ENCODE measurements around the gene ACRV1.
"Not testable (repeated sequence)": the region's sequence is repeated elsewhere in the genome, so short reads cannot be mapped to it uniquely, and the experiment has no call there.

The ACRV1 gene, protein sequence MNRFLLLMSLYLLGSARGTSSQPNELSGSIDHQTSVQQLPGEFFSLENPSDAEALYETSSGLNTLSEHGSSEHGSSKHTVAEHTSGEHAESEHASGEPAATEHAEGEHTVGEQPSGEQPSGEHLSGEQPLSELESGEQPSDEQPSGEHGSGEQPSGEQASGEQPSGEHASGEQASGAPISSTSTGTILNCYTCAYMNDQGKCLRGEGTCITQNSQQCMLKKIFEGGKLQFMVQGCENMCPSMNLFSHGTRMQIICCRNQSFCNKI

GRCh38 chr11:125680747-125681146 is at the start of gene ACRV1:
ACRV1 (minus strand) TSS chr11:125680847; CDS start chr11:125680780, 67 bp downstream.
- no peak for DNase-seq

DNA sequence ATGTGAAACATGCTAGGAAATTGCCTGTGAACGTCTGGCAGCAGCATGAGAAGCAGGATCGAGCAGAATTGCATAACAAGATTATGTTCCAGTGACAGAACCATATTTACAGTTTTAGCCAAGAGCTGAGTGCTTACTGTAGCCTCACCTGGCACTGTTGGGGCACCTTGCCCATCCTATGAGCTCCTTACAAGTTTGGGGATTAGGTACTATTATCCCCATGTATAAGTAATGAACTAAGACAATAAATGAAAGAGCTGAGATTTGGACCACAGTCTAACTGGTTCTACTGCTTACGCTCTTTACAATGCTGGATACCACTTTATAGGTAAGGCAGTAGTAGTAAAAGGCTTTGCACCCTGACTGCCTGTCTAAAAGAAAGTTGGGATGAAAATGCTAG is 48.3 kb upstream of the ACRV1 start:
- no peak for DNase-seq

DNA sequence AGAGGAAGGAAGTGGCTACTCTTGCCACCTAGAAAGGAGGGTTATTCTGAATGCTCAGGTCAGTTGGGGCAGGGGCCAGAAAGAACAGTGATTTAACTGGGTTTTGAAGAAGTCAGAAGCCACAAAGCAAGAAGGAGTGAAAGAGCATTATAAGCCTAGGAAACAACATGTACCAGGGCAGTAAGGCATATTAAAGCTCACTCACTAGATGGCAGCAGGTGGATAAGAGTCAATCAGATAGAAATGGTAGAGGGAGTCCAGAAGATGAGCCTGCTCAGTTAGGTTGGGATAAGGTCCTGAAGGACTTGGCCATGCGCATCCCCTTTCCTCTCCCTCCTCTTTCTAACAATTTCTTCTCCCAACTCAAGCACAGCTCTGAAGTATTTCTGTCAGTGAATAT is 43.5 kb upstream of the ACRV1 start:
- DNase-seq, result no peak

GRCh38 chr11:125720781-125721180 is 40.1 kb upstream of the ACRV1 start:
- DNase-seq, result no peak

DNA sequence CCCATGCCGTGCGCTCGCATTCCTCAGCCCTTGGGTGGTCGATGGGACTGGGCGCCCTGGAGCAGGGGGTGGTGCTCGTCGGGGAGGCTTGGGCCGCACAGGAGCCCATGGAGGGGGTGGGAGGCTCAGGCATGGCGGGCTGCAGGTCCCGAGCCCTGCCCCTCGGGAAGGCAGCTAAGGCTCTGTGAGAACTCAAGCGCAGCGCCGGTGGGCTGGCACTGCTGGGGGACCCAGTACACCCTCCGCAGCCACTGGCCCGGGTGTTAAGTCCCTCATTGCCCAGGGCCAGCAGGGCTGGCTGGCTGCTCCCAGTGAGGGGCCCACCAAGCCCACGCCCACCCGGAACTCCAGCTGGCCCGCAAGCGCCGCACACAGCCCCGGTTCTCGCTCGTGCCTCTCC is 24.0 kb upstream of the ACRV1 start:
- not testable (repeated sequence) for DNase-seq

- DNase-seq, result no peak
Observed at GRCh38 chr11:125701858-125702621, 21.4 kb upstream of the ACRV1 start.

- DNase-seq, result no peak
Observed at GRCh38 chr11:125701018-125701610, 20.5 kb upstream of the ACRV1 start.

GRCh38 chr11:125694951-125695350 is 14.3 kb upstream of the ACRV1 start:
- DNase-seq, result no peak

DNA sequence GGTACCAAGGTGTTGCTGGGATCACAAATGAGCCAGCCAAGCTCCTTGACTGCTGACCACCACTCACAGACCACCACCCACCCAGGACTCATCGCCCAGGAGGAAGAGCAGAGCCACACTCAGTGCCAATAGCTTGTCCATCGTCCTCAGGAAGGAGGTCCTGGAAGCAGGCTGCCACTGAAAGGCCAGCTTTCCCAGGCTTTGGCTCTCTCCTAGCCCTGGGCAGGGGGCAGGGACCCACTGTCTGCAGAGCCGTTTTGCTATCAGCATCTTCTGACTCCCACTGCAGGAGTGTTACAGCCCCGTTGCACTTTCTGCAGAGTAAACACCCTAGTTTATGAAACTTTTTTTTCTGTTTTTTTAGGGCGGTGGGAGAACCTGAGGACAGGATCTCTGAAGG is 12.2 kb upstream of the ACRV1 start:
- no peak for DNase-seq

GRCh38 chr11:125690006-125690405 is 9.4 kb upstream of the ACRV1 start:
- no peak for DNase-seq

GRCh38 chr11:125689274-125689859 is 8.7 kb upstream of the ACRV1 start:
- DNase-seq, result no peak

DNA sequence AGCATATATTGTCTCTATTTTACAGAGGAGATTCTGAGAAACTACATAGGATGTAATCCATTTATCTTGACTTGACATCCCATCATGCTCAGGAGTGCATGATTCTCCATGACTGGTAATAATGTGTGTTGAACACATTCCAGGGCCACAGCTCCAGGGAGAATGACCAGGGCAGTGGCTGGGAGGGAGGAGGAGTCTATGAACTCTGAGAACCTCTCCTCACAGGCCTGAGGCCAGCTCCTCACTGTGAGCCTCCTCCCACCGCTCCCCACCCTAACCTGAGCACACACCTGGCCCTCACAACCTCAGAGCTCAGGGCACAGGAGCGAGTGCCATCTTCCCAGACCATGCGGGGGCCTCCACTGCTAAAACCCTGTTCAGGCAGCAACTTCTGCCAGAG is 8.0 kb upstream of the ACRV1 start:
- no peak for DNase-seq

GRCh38 chr11:125688066-125688465 is 7.4 kb upstream of the ACRV1 start:
- DNase-seq, result no peak

DNA sequence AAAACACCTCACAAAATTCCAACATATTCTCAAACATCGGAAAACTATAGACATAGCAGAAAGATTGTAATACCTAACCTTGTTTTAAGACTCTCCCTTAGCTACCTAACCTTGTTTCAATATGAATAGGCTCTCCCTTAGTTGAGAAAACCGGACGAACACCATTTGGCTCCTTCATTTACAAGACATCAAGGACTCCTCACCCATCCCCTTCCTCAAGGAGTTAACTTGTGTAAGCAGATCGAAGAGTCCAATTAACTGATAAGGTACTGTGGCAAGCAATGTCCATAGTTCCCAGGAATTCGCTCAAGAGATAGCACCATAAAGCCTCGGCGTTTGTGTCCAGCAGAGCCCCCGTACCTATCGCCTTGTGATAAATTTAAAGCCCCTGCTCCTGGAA is 4.6 kb upstream of the ACRV1 start:
- DNase-seq, result no peak

DNA sequence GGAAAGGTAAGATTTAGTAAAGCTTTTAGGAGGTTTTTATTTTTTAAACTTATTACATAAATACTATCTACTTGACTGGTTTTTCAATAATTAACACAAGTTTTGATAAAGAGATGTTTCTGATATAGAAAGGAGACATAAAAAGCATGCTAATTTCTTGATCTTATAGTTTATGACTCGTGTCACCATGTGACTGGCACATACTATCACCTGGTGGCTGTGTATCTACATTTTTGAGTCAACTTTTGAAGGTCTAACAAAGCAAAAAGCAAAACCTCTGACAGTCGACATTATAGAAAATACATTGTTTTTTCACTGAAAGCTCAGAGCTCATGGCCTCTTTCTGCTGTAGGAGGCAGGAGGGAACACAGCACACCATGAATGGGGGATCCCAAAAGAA is 810 bp downstream of the ACRV1 start:
- no peak for DNase-seq

DNA sequence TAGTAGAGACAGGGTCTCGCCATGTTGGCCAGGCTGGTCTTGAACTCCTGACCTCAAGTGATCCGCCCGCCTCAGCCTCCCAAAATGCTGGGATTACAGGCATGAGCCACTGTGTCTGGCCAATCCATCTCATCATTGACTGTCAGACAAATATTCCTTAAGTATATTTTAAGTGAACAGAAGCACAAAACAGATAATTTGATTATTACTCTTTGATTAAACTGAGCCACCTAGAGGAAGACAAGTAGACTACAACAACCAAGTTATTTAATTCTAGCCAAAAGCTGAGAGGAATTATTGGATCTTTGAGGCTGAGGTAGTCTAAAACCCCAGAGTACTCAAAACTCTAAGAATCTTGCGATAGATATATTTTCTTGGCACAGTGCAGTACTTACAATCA is 1.2 kb downstream of the ACRV1 start:
- no peak for DNase-seq

DNA sequence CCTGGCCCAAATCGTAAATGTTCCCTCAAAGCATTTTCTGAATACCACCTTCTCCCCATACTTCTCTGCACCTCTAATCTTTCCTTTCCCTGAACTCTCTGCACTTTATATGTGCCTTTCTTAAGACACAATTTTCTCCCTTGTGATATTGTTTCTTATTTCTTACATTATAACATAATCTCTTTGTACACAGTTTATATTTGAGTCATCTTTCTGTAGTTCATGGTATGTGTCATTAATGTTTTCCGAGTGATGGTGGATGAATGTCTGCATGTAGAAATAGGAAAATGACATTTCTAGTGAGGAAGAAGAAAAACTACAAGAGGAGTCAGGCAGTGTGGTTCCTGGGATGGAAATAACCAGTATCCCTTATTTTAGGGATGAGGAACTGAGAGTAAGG is 5.5 kb downstream of the ACRV1 start:
- no peak for DNase-seq

DNA sequence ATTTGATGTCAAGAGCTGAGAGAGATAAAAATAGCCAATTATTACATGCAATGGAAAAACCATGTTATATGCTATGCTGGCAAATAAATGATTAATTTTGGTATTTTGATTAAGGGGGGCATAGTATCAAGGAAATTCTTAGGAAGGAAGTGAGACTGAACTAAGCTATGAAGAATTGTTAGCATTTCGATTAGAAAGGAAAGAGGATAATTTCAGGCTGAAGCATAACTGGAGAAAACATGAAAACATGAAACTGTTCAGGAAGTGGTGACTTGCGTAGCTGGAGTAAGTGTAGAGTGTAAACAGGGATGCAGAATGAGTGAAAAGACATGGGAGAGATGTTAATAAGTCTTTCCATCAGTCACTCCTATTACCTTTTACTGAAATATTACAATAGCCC is 6.4 kb downstream of the ACRV1 start:
- DNase-seq, result no peak

GRCh38 chr11:125671561-125671960 is 9.1 kb downstream of the ACRV1 start:
- DNase-seq, result no peak

- no peak for DNase-seq
Observed at GRCh38 chr11:125670172-125670571, 10.5 kb downstream of the ACRV1 start.

DNA sequence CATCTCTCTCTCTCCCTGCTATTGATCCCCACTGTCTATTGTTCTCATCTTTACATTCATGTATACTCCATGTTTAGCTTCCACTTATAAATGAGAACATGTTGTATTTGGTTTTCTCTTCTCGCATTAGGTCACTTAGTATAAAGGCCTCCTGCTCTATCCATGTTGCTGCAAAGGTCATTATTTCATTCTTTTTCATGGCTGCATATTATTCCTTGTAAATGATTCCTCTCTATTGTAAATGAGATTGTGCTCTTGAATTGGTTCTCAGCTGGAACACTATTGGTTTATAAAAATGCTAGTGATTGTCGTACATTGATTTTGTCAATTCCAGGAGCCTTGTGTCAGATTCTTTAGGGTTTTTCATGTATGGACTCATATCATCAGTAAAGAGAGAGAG is 13.5 kb downstream of the ACRV1 start:
- DNase-seq, result no peak

DNA sequence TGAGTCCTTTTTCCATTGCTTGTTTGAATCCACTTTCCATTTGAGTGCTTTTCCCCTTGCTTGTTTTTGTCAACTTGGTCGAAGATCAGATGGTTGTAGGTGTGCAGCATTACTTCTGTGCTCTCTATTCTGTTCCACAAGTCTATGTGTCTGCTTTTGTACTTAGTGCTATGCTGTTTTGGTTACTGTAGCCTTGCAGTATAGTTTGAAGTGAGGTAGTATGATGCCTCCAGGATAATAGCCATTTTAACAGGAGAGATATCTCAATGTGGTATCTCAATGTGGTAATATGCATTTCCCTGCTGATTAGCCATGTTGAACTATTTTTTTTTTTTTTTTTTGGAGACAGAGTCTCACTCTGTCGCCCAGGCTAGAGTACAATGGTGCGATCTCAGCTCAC is 16.7 kb downstream of the ACRV1 start:
- no peak for DNase-seq

GRCh38 chr11:125662689-125663088 is 18.0 kb downstream of the ACRV1 start:
- DNase-seq, result no peak
